Endothelial cell of umbilical vein (primary cell): ENCODE data around the gene ADAMTS17.

Experiments used
- EZH2 ChIP-seq: IDR thresholded peaks from 2 replicates; pipeline ENCODE4 v1.6.1; 2012; ENCODE audit warnings: borderline replicate concordance, low read depth, mild to moderate bottlenecking, moderate library complexity, low read length, inconsistent platforms; ENCODE audit not compliant: severe bottlenecking
- FOS ChIP-seq: IDR thresholded peaks from 2 replicates; pipeline ENCODE4 v1.6.1; 2011; ENCODE audit warnings: mild to moderate bottlenecking, low read length, moderate library complexity, borderline replicate concordance; ENCODE audit not compliant: insufficient read depth
- JUN ChIP-seq: IDR thresholded peaks from 2 replicates; pipeline ENCODE4 v1.6.1; 2011; ENCODE audit warnings: borderline replicate concordance, low read depth; ENCODE audit not compliant: insufficient read length, insufficient read depth
- MYC ChIP-seq: IDR thresholded peaks from one replicate; pipeline ENCODE4 v1.6.1; 2011; ENCODE audit warnings: mild to moderate bottlenecking, low read depth, low read length
- POLR2A ChIP-seq: IDR thresholded peaks from 2 replicates; pipeline ENCODE4 v1.6.1; 2012; ENCODE audit warnings: low read depth, mild to moderate bottlenecking, control low read depth, low read length
- POLR2AphosphoS5 ChIP-seq: IDR thresholded peaks from 2 replicates; pipeline ENCODE4 v1.6.1; 2012; ENCODE audit warnings: low read depth, mild to moderate bottlenecking, control low read depth, low read length, moderate library complexity; ENCODE audit not compliant: insufficient read depth
- TF ChIP-seq, protein P1 (sequence below), 2 donors: IDR thresholded peaks; 1 replicate in 1 of 2; 2 replicates in 1 of 2; pipeline ENCODE4 v1.5.1; 2011; ENCODE audit warnings: low read length in 2 of 2, mild to moderate bottlenecking in 2 of 2, moderate library complexity in 2 of 2, control low read depth in 1 of 2, inconsistent platforms in 1 of 2, low read depth in 1 of 2; ENCODE audit not compliant: insufficient read depth in 1 of 2; ENCODE audit errors: extremely low read depth in 1 of 2
- TF ChIP-seq, protein P2 (sequence below): IDR thresholded peaks from 2 replicates; pipeline ENCODE4 v1.6.1; 2011; ENCODE audit not compliant: insufficient read depth, insufficient read length

DNA sequence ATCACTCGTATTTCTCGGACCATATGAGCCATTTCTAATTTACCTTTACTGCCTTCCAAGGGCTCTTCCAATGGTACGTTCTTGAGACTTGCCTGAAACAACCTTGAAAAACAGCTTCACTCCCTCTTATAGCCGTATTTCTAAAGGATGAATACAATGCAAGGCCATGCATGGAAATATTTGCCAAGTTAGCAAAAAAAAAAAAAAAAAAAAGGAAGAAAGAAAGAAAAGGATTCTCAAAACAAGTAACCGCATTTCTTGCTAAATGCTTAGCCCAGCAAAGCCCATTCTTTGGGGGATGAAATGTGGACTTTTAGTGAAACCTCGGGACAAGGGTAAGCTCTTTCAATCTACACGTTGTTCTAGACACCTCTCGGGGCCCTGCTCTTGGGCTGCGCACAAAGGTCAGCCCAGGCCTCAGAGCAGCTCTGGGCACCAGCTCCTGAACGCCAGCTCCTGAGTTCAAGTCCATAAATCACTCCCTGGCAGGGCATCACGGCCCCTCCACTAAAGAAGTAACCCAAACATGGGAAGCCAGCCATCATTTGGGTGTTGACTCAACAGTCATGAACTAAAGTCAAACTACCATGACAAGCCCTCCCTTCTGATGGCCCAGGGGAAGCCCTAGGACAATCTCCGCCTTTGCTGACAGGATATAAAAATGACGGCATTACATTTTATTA is 132.7 kb downstream of the ADAMTS17 start:
- TF ChIP-seq, protein P1, sequence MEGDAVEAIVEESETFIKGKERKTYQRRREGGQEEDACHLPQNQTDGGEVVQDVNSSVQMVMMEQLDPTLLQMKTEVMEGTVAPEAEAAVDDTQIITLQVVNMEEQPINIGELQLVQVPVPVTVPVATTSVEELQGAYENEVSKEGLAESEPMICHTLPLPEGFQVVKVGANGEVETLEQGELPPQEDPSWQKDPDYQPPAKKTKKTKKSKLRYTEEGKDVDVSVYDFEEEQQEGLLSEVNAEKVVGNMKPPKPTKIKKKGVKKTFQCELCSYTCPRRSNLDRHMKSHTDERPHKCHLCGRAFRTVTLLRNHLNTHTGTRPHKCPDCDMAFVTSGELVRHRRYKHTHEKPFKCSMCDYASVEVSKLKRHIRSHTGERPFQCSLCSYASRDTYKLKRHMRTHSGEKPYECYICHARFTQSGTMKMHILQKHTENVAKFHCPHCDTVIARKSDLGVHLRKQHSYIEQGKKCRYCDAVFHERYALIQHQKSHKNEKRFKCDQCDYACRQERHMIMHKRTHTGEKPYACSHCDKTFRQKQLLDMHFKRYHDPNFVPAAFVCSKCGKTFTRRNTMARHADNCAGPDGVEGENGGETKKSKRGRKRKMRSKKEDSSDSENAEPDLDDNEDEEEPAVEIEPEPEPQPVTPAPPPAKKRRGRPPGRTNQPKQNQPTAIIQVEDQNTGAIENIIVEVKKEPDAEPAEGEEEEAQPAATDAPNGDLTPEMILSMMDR (IDR thresholded peaks at IDR 0.05; ENCODE audit: extremely low read depth in 1 of 2, insufficient read depth in 1 of 2, low read depth in 1 of 2, low read length in 2 of 2), result no peak
- TF ChIP-seq POLR2AphosphoS5 (no peak), POLR2A (no peak), EZH2 (no peak), MYC (no peak), JUN (no peak), FOS (no peak)
- TF ChIP-seq, protein P2, sequence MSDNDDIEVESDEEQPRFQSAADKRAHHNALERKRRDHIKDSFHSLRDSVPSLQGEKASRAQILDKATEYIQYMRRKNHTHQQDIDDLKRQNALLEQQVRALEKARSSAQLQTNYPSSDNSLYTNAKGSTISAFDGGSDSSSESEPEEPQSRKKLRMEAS, result no peak
